Stimulated activated CD4-positive, alpha-beta T cell treated with anti-CD3 and anti-CD28 coated beads, Interleukin-1b, Interleukin-23, amount 100 ng/mL, for 24 hours (primary cell): ENCODE results near the gene SLC10A3.
A peak's percentile ranks its signal among the peaks of the same experiment; 100 is the strongest.

Source experiments
- DNase-seq, 4 experiments: peaks; one replicate each; pipeline ENCODE4 v3.0.0-alpha.2; 2020; ENCODE audit warnings: low read depth in 4 of 4, low spot score in 1 of 4

The SLC10A3 gene

GRCh38 chrX:154484255-154485149 lies 5.9 kb downstream of the SLC10A3 start:
- DNase-seq, result no peak

- no peak for DNase-seq
These were observed 7.1 kb downstream of the SLC10A3 start for GRCh38 chrX:154483325-154483724.

DNA sequence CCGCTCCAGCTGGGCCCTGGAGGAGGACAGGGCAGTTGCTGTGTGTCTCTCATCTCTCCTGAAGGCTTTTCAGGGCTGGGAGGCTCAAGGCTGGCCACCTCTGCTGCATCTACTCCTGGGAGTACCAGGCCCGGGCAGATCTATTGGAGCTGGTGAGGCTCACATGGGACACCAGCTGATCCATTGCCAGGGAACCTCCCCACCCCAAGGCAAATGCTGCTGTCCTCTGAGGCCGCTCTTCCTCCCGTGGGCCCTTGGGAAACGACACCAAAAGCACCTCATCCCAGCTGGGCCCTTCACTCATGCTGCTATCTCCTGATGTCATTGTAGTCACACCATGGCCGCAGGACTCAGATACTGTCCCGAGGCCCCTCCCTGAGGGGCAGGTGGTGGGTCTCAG lies 7.6 kb downstream of the SLC10A3 start:
- no peak for DNase-seq

DNA sequence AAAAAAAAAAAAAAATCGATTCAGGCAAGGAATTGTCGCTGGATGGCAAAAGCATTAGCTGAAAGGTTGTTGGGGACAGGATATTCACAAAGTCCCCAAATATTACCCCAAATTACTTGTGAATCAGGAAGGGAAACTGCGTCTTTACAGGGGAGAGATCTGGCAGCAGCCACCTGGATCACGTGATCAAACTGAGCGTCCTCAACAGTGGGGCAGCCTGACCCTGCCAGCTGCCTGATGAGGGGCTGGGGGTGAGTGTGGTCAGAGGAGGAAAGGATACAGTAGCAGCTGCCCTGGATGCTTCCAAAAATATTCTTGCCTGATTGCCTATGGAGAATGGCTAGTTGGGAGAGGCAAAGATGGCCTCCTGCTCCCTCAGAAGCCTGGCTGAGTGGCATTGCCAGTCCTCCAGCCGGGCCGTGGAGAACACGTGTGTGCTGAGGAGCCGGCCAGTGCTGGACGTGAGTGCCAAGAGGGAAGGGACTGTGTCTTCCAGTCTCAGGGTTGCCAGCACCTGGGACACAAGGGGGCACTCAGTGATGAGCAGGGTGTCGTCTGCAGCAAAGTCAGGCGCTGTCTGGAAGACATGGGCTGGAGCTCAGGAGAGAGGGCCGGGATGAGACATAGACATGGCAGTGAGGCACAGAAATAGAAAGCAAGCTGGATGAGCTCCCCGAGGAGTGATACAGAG lies 8.4 kb downstream of the SLC10A3 start:
- DNase-seq, result no peak

DNA sequence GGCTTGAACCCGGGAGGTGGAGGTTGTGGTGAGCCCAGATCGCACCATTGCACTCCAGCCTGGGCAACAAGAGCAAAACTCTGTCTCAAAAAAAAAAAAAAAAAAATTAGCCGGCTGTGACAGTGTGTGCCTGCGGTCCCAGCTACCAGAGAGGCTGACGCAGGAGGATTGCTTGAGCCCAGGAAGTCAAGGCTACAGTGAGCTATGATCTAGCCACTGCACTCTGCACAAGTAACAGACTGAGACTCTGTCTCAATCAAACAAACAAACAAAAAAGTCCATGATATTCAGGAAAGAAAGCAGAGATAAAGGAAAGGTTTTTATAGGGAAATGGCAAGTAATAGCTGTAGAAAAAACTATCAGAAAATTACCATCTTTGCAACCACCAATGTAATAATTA lies 9.2 kb downstream of the SLC10A3 start:
- DNase-seq, result no peak

- peak; percentile 77 to 93 (median 85) for DNase-seq
These were observed 11.5 kb downstream of the SLC10A3 start, which contains the start of gene LAGE3 for GRCh38 chrX:154478728-154479622. Gene LAGE3, minus strand, starts transcription at chrX:154479281. Its CDS starts 366 bp downstream, at chrX:154478915.

GRCh38 chrX:154477891-154478477 lies 12.4 kb downstream of the SLC10A3 start:
- no peak for DNase-seq

DNA sequence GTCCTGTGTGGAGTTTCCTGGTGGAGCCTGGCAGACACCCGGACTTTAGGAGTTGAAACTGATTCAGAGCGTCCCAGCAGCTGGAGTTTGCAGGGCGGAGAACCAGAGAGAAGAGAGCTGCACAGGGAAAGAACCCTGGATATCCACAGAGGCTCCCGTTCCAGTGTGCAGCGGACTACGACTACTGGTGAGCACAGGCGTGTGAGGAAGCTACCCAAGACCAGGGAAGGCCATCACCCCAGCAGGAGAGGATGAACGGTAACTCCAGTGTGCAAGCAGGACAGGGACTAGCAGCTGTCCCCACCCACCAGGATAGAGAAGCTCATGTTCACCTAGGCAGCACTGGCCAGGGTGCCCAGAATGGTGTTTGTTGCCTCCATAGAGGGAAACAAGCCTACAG lies 13.6 kb downstream of the SLC10A3 start:
- DNase-seq, result no peak

- no peak for DNase-seq
These were observed 16.7 kb downstream of the SLC10A3 start for GRCh38 chrX:154473683-154474082.

- no peak for DNase-seq
These were observed 17.5 kb downstream of the SLC10A3 start for GRCh38 chrX:154472685-154473632.

DNA sequence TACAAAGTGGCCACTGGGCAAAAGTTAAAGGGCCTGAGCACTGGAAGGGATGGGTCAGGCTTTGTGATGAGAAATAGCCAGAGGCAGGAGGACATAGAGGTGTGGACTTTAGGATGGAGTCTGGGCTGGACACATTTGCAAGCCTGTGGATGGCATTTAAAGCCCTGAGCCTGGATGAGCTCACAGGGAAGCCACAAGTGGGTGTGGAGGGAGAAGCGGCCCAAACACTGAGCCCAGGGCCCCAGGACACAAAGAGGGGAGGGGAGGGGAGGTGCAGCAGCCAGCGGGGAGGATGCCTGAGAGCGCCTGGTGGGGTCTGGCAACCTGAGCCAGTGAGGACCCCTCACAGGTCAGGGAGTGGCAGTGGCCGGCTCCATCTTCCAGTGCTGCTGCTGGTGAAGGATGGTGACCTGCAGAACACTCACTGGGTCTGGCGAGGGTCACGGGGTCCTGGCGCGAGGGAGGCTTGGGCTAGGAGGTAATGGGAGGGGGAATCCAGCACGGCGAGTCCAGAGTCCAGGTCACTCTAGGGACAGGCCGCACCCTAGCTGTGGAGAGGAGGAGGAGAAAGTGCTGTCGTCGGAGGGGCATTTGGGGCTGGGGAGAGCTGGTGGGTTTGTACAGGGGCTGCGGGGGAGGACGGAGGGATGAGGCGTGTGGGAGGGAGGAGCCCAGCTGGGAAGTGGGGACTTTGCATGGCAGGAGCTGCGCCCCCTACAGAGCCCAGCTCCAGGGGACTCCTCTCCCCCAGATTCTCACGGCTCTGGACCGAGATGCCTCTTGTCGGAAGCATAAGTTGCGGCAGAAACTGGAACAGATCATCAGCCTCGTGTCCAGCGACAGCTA lies 18.4 kb downstream of the SLC10A3 start:
- DNase-seq, result no peak

DNA sequence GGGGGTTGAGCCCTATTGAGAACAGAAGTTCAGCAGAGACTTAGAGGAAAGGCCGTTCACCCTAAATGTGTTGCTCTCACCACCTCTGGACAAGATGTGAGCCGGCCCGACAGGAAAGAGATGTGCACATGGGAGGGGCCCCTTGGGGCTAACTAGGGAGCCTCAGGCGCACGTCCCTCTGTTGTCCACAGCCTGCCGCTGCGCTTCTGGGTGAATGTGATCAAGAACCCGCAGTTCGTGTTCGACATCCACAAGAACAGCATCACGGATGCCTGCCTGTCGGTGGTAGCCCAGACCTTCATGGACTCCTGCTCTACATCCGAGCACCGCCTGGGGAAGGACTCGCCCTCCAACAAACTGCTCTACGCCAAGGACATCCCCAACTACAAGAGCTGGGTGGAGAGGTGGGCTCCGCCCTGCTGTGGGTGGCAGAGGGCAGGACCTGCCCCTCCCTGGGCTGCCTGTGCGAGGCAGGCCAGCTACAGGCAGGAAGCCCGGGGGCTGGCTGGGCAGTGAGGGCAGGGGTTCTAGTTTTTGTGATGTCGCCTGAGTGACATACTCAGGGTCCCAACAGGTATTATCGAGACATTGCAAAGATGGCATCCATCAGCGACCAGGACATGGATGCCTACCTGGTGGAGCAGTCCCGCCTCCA lies 19.4 kb downstream of the SLC10A3 start:
- DNase-seq, result no peak

GRCh38 chrX:154470434-154470833 lies 20.0 kb downstream of the SLC10A3 start:
- no peak for DNase-seq

DNA sequence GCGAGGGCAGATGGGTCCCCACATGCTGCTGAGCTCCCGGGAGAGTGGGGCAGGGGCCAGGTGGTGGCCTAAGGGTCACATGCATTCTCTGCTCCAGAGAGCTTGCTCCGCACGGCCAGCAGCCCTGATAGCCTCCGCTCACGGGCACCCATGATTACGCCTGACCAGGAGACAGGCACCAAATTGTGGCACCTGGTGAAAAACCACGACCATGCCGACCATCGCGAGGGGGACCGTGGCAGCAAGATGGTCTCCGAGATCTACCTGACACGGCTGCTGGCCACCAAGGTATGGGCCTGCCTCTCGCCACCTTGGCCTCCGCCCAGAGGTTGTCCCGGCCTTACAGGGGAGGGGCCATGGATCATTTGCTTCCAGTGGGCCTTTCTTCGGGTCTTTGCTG lies 20.5 kb downstream of the SLC10A3 start:
- DNase-seq, result no peak

- no peak for DNase-seq
These were observed 21.3 kb downstream of the SLC10A3 start for GRCh38 chrX:154469114-154469513.

DNA sequence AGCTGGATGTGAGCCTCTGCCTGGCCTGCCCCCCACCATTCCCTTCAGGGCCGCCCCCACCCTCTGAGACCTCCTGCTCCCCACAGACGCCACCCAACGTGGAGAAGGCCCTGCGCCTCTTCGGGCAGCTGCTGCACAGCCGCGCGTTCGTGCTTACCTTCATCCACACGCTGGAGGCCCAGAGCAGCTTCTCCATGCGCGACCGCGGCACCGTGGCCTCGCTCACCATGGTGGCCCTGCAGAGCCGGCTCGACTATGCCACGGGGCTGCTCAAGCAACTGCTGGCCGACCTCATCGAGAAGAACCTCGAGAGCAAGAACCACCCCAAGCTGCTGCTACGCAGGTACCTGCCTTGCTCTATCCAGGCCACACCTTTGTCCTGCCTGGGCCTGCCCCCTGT lies 22.2 kb downstream of the SLC10A3 start:
- no peak for DNase-seq

DNA sequence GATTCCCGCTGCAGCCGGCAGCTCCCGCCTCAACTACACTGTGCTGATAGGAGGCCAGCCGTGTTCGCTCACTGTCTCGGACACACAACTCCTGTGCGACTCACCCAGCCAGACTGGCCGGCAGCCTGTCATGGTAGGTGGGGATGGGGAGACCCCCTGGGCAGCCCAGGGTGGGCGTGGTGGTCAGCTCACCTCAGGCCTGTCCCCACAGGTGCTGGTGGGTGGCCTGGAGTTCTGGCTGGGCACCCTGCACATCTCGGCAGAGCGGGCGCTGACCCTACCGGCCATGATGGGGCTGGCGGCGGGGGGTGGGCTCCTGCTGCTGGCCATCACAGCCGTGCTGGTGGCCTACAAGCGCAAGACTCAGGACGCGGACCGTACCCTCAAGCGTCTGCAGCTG lies 22.9 kb downstream of the SLC10A3 start:
- DNase-seq, result no peak

DNA sequence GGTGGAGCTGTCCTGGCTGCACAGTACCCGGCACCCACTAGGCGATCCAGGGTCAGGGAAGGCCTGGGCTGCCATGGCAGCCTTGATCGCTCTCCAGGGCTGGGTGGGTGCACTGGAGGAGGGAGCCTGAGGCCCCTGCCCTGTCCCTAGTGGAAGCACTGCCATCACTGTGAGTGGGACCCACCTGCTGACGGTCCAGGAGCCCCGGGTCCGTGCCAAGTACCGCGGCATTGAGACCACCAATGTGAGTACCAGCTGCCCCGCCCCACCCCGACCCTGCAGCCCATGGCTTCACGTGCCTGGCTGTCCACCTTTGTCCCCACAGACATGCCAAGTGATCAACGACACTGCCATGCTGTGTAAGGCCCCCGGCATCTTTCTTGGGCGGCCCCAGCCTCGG lies 23.5 kb downstream of the SLC10A3 start:
- no peak for DNase-seq
